ENCODE results near the gene MRPL48. TPM values are rescaled to one million over a fixed set of nuclear protein-coding genes. Genes with fewer than 3 reads are reported as not detected.
"Not testable (repeated sequence)": the region's sequence is repeated elsewhere in the genome, so short reads cannot be mapped to it uniquely, and the experiment has no call there.

The MRPL48 gene
- total RNA-seq, 1 donor from 2014 or later, result 26.5 TPM

DNA sequence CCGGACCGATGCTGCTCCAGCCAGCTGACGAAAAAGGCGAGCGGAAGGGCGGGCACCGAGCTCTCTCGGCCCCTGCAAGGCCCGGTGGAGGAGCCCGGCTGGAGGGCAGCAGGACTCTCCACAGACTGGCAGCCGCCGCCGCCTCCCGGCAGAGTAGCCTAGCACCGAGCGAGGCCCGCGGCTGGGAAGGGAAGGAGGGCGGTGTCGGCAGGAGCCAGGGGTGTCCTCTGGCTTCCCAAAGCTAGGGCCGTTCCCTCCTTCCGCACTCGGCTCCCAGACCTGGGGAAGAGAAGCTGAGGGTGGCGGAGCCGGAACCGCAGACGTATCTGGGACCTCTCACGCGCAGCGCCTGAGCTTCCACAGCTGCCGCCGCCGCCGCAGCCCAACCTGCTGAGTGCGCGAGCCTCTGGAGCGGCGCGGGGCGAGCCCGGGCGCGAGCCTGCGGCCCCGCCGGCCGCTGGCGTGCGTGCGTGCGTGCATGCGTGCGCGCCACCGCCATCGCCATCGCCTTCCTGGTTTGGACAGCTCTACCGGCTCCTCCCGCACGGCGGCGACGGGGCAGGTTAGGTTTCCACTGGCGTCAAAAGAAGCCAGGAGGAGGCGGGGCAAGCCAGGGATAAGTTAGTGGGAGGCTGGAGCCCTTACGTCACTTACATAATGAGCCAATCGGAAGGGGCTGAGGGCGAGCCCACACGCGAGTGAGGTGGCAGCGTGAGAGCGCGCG, 26.8 kb upstream of the MRPL48 start, which contains the start of gene RAB6A:
TSS of gene RAB6A (minus strand) at position 396 of the 724 bp plus-strand sequence. CDS start 439 bp downstream, outside the sequence.
- Histone ChIP-seq H3K27ac (peak within 1 kb of the TSS; percentile 95), H3K36me3 (no peaks in the 10 kb centered on the region), H3K4me3 (peak within 1 kb of the TSS; percentile 92), H3K9me3 (no peaks in the 10 kb centered on the region), H3K4me1 (peaks cover 33% of the 10 kb centered on the region), H3K27me3 (ENCODE audit: low read depth) (no peaks in the 10 kb centered on the region)
- intact Hi-C loops (cut with DNase I), result no loop called here
- peak; percentile 100 for DNase-seq
- TF ChIP-seq, protein P1, sequence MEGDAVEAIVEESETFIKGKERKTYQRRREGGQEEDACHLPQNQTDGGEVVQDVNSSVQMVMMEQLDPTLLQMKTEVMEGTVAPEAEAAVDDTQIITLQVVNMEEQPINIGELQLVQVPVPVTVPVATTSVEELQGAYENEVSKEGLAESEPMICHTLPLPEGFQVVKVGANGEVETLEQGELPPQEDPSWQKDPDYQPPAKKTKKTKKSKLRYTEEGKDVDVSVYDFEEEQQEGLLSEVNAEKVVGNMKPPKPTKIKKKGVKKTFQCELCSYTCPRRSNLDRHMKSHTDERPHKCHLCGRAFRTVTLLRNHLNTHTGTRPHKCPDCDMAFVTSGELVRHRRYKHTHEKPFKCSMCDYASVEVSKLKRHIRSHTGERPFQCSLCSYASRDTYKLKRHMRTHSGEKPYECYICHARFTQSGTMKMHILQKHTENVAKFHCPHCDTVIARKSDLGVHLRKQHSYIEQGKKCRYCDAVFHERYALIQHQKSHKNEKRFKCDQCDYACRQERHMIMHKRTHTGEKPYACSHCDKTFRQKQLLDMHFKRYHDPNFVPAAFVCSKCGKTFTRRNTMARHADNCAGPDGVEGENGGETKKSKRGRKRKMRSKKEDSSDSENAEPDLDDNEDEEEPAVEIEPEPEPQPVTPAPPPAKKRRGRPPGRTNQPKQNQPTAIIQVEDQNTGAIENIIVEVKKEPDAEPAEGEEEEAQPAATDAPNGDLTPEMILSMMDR (IDR thresholded peaks at IDR 0.05), result peak; percentile 55
- peak; percentile 97 for ATAC-seq

GRCh38 chr11:73761403-73761945, 26.2 kb upstream of the MRPL48 start:
- H3K4me1 ChIP-seq, result peaks cover 27% of the 10 kb centered on the region
- peak overlapping the region; percentile 49 for H3K4me3 ChIP-seq
- intact Hi-C loops (cut with DNase I), result no loop called here
- no peaks in the 10 kb centered on the region for H3K36me3 ChIP-seq
- H3K27ac ChIP-seq, result peak overlapping the region; percentile 95
- TF ChIP-seq, protein P1 (IDR thresholded peaks at IDR 0.05), result no peak
- no peaks in the 10 kb centered on the region for H3K9me3 ChIP-seq
- DNase-seq, result peak; percentile 53
- H3K27me3 ChIP-seq (ENCODE audit: low read depth), result no peaks in the 10 kb centered on the region
- peak in 1 of 2 donors; percentile 21 for ATAC-seq

- DNase-seq, result no peak
- intact Hi-C loops (cut with DNase I), result no loop called here
- TF ChIP-seq, protein P1 (IDR thresholded peaks at IDR 0.05), result no peak
- Histone ChIP-seq H3K4me3 (no peak overlapping the region), H3K9me3 (no peaks in the 10 kb centered on the region), H3K27me3 (ENCODE audit: low read depth) (no peaks in the 10 kb centered on the region), H3K36me3 (no peaks in the 10 kb centered on the region), H3K4me1 (peaks cover 18% of the 10 kb centered on the region), H3K27ac (no peak overlapping the region)
- ATAC-seq, result no peak
Observed at GRCh38 chr11:73762732-73763131, 24.9 kb upstream of the MRPL48 start.

- DNase-seq (no peak), ATAC-seq (no peak)
- no peak overlapping the region for H3K4me3 ChIP-seq
- no peak overlapping the region for H3K27ac ChIP-seq
- H3K4me1 ChIP-seq, result no peaks in the 10 kb centered on the region
- TF ChIP-seq, protein P1 (IDR thresholded peaks at IDR 0.05), result no peak
- H3K36me3 ChIP-seq, result no peaks in the 10 kb centered on the region
- intact Hi-C loops (cut with DNase I), result no loop called here
- H3K27me3 ChIP-seq (ENCODE audit: low read depth), result no peaks in the 10 kb centered on the region
- no peaks in the 10 kb centered on the region for H3K9me3 ChIP-seq
Observed at GRCh38 chr11:73766763-73767162, 20.9 kb upstream of the MRPL48 start.

DNA sequence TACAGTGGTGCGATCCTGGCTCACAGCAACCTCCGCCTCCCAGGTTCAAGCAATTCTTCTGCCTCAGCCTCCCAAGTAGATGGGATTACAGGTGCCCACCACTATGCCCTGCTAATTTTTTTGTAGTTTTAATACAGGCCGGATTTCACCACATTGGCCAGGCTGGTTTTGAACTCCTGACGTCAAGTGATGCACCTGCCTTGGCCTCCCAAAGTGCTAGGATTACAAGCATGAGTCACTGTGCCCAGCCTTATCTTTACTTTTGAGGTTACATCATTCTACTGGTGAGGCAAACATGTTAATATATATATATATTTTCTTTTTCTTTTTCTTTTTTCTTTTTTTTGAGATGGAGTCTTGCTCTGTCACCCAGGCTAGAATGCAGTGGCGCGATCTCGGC, 16.9 kb upstream of the MRPL48 start:
- H3K9me3 ChIP-seq; DNase-seq; H3K27ac ChIP-seq; H3K27me3 ChIP-seq (ENCODE audit: low read depth); intact Hi-C loops (cut with DNase I); H3K4me3 ChIP-seq; ATAC-seq; H3K36me3 ChIP-seq; H3K4me1 ChIP-seq: not testable (repeated sequence)

Measured in lower lobe of right lung (tissue), 2 donors.